GM19023 (cell line): ENCODE measurements around the gene ELMOD1.

Experiments used
- ATAC-seq: cut with Tn5 transposase; IDR thresholded peaks from one replicate; pipeline ENCODE4 v1.9.1; 2021; ENCODE audit warnings: mild to moderate bottlenecking, moderate library complexity; ENCODE audit not compliant: unreplicated experiment

ELMOD1 gene

DNA sequence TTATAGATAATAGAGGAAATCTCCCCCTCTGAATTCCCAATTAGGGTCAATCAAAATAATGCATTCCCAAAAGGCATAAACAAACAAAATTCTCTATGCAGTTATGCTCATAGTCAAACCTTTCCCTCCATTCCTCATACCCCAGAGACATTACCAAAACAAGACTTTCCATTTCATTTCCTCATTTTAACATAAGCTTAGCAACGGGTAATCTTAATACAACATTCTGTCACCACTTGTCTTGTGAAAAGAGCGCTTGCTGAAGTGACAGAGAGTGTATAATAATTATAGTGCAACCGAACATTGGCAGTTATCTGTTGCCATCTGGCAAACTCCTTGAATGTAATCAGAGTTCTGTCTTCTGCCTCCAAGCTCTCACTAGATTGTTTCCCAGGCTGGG is 122.1 kb downstream of the ELMOD1 start:
- ATAC-seq: no peak
